Left colon (tissue), 2 donors: Measurements from ENCODE around the gene FAM163B. TPM values are rescaled to one million over a fixed set of nuclear protein-coding genes. Genes with fewer than 3 reads are reported as not detected.
A peak's percentile ranks its signal among the peaks of the same experiment; 100 is the strongest.

ENCODE experiments used
- ATAC-seq: fragments of 200-7000 bp; cut with Tn5 transposase; one replicate; pipeline ENCODE4 v1.9.1; 2020; ENCODE audit warnings: mild to moderate bottlenecking, moderate library complexity
- DNase-seq, 2 donors: peaks; one replicate each; pipeline ENCODE4 v3.0.0-alpha.2; 2020
- intact Hi-C, 2 donors: fragments of 100-400 bp; cut with DNase I in 1 of 2; cut with micrococcal nuclease in 1 of 2; formaldehyde crosslinking; loops; one replicate each; pipeline versions ENCODE4 v1.11.2 to v1.14.0; 2022; cut with DNase I, micrococcal nuclease
- total RNA-seq, 2 donors: library from RNA; stranded (reverse); fragmentation: NEBNext Ultra II Directional; extraction: Animal tissue kit (Norgen Biotek cat#: 25700); gene quantifications; one replicate each; pipeline ENCODE4 v1.2.1, GENCODE V29; 2021
- donor health status: DM: no; HTN: no; CAD: no.
- donor health status: DM: yes; HTN: yes; CAD: no.

Gene FAM163B
- total RNA-seq, 2 donors from 2014 or later, result 0.27 to 1.2 TPM

GRCh38 chr9:133604856-133605255 lies 4.3 kb downstream of the FAM163B start:
- no peak for DNase-seq
- intact Hi-C loops, result no loop called here
- no peak for ATAC-seq

- no peak for ATAC-seq
- intact Hi-C loops, result no loop called here
- no peak for DNase-seq
Measured at GRCh38 chr9:133604214-133604613, 5.0 kb downstream of the FAM163B start.

GRCh38 chr9:133603135-133603927 lies 5.9 kb downstream of the FAM163B start:
- intact Hi-C loops, result no loop called here
- ATAC-seq, result no peak
- DNase-seq, result no peak

- DNase-seq (no peak), ATAC-seq (no peak)
- intact Hi-C loops, result no loop called here
Measured at GRCh38 chr9:133602277-133602676, 6.9 kb downstream of the FAM163B start.

- no peak for DNase-seq
- intact Hi-C loops, result no loop called here
- ATAC-seq, result no peak
Measured at GRCh38 chr9:133601746-133602145, 7.4 kb downstream of the FAM163B start.

- intact Hi-C loops, result no loop called here
- no peak for ATAC-seq
- DNase-seq, result no peak
Measured at GRCh38 chr9:133600739-133601138, 8.4 kb downstream of the FAM163B start.

GRCh38 chr9:133599470-133600173 lies 9.6 kb downstream of the FAM163B start:
- intact Hi-C loops, result no loop called here
- ATAC-seq, result no peak
- no peak for DNase-seq

- intact Hi-C loops, result no loop called here
- DNase-seq (no peak), ATAC-seq (no peak)
Measured at GRCh38 chr9:133598978-133599377, 10.2 kb downstream of the FAM163B start.

- intact Hi-C loops, result no loop called here
- ATAC-seq (no peak), DNase-seq (no peak)
Measured at GRCh38 chr9:133597316-133597957, 11.8 kb downstream of the FAM163B start.

GRCh38 chr9:133595910-133596309 lies 13.3 kb downstream of the FAM163B start:
- ATAC-seq (no peak), DNase-seq (no peak)
- intact Hi-C loops, result no loop called here

- ATAC-seq (no peak), DNase-seq (no peak)
- intact Hi-C loops, result no loop called here
Measured at GRCh38 chr9:133594310-133594709, 14.9 kb downstream of the FAM163B start.

GRCh38 chr9:133593587-133594253 lies 15.5 kb downstream of the FAM163B start:
- DNase-seq (no peak), ATAC-seq (no peak)
- intact Hi-C loops, result no loop called here

- intact Hi-C loops, result no loop called here
- ATAC-seq (no peak), DNase-seq (no peak)
Measured at GRCh38 chr9:133592731-133593409, 16.3 kb downstream of the FAM163B start.

- ATAC-seq, result peak; percentile 40
- DNase-seq, result no peak
- intact Hi-C loops, result no loop called here
Measured at GRCh38 chr9:133591985-133592384, 17.2 kb downstream of the FAM163B start.

GRCh38 chr9:133591116-133591910 lies 17.9 kb downstream of the FAM163B start:
- intact Hi-C loops, result no loop called here
- no peak for ATAC-seq
- DNase-seq, result no peak

- DNase-seq (no peak), ATAC-seq (no peak)
- intact Hi-C loops, result no loop called here
Measured at GRCh38 chr9:133590231-133590855, 18.8 kb downstream of the FAM163B start.

GRCh38 chr9:133589454-133590227 lies 19.5 kb downstream of the FAM163B start:
- DNase-seq (no peak), ATAC-seq (no peak)
- intact Hi-C loops, result no loop called here
